Cerebellar cortex (tissue), 1 donor: ENCODE data around the gene SLC5A2.
"Not testable (repeated sequence)": the region's sequence is repeated elsewhere in the genome, so short reads cannot be mapped to it uniquely, and the experiment has no call there.

ENCODE experiments used
- DNase-seq: peaks from one replicate; pipeline ENCODE4 v3.0.0-alpha.2; 2015; ENCODE audit warnings: low spot score

Gene SLC5A2

GRCh38 chr16:31529108-31529936, 46.4 kb downstream of the SLC5A2 start:
- no peak for DNase-seq

- DNase-seq, result no peak
These were observed 47.0 kb downstream of the SLC5A2 start for GRCh38 chr16:31529937-31530312.

- DNase-seq, result no peak
These were observed 47.5 kb downstream of the SLC5A2 start for GRCh38 chr16:31530405-31530804.

- no peak for DNase-seq
These were observed 48.2 kb downstream of the SLC5A2 start for GRCh38 chr16:31531096-31531495.

- no peak for DNase-seq
These were observed 49.2 kb downstream of the SLC5A2 start for GRCh38 chr16:31532120-31532519.

- DNase-seq, result no peak
These were observed 50.0 kb downstream of the SLC5A2 start for GRCh38 chr16:31532896-31533295.

- no peak for DNase-seq
These were observed 52.8 kb downstream of the SLC5A2 start for GRCh38 chr16:31535737-31536136.

GRCh38 chr16:31536804-31537361, 54.0 kb downstream of the SLC5A2 start:
- no peak for DNase-seq

- DNase-seq, result no peak
These were observed 54.7 kb downstream of the SLC5A2 start for GRCh38 chr16:31537362-31538242.

- not testable (repeated sequence) for DNase-seq
These were observed 55.3 kb downstream of the SLC5A2 start for GRCh38 chr16:31538243-31538598.

- DNase-seq, result not testable (repeated sequence)
These were observed 56.8 kb downstream of the SLC5A2 start for GRCh38 chr16:31539762-31540161.
